Stimulated activated CD4-positive, alpha-beta T cell treated with anti-CD3 and anti-CD28 coated beads, Interleukin-15, amount 100 ng/mL, for 48 hours (primary cell): ENCODE measurements around the gene PTPRD.

Source experiments
- DNase-seq, 2 donors: peaks; one replicate each; pipeline ENCODE4 v3.0.0-alpha.2; 2020; ENCODE audit warnings: low read depth in 2 of 2

The PTPRD gene

DNA sequence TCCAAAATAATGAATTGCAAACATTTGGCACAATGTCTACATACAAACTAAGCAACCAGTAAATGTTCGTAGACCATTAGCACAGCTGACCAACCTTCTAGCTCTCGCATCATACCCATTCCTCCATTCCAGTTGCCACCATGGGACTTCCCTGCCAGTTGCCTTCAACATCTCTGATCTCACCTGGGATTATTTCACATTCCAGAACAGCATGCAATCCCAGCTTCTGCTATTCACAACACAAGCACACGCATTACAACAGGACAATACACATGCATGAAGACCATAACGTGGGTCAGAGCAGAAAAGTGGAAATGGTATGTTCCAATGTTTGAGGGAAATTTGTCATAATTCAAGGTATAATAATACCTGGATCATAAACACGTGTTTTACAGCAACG, 1965.0 kb downstream of the PTPRD start:
- DNase-seq = no peak

DNA sequence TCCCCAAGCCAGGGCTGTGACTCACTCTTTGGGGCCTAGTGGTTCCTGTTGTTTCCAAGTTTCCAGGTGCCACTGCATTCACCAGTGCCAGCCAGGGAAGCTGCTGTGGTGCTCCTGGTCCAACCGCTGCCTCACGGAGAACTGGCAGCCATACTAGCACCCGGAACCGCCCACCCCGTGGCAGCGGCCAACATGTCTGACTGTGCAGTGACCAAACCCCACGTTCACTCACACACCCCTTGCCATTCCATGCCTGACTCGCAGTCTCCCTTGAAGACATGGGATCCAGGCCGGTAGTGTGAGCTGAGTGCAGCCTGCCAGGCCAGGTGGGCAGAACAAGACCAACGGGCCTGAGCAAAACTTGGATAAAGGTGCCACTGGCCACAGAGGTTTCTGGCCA, 1968.2 kb downstream of the PTPRD start:
- DNase-seq = no peak

DNA sequence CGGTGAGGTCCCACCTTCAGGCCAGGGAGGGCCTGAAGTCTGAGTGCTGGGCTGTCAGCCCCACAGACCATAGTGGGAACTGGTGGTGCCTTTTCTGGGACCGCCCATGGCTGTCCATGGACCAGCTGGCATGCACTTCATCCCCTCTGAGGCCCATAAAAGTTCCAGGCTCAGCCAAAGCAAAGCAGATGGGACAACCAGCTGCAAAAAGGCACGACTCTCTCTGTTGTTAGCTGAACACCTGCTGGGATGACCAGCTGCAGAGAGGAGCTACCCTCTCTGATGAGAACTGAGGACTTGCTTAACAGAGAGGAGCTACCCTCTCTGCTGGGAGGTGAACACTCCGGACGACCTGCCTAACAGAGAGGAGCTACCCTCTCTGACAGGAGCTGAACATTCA, 1968.9 kb downstream of the PTPRD start:
- no peak for DNase-seq

DNA sequence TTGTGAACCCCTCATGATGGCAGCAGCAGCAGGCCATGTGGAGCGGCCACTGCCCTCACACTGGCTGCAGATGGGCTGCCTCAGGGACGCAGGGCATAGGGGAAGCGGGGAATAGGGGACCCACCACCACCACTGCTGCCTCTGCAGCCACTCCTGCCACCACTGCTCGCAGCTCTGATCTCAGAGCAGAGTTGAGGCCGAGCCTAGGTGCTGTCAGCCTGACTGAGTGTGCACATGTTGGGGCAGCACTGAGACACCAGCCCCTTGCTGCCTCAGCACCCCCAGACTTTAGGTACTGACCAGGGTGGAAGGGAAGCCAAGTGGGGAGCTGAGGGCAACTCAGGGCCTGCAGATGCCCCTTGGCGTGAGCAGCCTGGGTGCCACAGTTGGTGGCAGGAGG, 1969.3 kb downstream of the PTPRD start:
- DNase-seq = no peak

DNA sequence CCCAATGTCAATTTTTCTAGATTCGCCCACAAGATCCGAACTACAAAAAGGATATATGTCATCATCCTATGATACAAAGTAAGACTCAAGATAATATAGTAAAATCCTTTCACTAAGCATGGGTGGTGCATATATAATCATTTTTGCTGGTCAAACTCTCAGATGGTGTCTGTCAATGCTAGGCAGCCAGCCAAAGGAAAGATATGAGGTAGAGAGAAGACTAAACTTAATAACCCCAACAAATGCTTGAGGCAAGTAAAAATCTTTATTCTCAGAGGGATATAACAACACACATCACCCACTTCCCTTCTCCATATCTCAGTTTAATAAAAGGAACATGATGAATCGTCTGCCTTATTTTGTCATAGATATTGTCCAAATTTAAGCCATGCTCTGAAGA, 1972.0 kb downstream of the PTPRD start:
- no peak for DNase-seq

DNA sequence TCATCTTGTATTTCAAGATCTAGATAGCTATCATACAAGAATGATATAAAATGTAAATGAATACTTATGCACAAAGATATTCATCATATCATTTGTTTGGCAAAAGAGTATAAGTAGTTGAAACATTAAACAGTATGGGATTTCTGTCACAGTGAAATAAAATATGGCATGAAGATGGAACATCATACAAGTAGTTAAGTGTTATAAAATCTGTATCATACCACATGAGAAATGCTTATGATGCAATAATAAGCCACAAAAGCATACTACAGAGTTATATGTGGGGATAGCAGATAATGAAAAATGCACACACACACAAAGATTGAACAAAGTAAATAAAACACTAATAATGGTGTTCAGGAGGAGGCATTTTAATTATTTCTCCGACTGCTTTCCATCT, 1975.2 kb downstream of the PTPRD start:
- no peak for DNase-seq

DNA sequence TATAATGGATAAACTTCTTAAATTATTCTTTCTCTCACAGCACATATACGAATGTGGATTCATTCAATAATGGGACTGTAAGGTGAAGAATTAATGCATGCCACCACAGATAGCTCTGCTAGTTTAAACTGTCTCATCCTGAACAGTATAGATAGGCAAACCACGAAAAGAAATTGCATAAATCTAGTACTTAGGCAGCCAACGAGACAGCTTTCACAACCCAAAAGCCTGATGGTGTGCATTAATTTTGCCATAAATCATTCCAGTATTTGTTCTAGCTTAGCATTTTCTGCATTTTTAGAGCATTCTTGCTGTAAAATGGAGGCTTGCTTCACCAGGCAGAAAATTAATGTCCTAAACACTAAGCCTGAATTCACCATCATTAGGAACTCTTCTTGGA, 1979.0 kb downstream of the PTPRD start:
- DNase-seq = no peak

DNA sequence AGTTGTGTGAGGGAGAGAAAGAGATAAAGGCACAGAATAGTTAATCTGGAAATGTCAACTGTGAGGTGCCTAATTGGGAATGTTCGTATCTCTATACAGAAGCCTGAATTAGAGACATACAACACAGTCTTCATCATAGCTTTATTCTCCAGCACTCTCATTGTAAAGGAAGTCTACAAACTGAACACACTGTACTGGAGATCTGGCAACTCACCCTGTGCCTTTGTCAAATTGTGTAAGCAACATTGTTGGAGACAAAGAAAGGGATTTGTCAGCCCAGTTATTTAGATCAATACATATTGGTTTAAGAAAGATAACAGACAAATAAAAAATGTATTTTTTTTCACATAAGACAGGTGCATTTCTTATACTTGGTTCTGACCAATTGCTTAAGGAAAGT, 1980.3 kb downstream of the PTPRD start:
- DNase-seq = no peak

DNA sequence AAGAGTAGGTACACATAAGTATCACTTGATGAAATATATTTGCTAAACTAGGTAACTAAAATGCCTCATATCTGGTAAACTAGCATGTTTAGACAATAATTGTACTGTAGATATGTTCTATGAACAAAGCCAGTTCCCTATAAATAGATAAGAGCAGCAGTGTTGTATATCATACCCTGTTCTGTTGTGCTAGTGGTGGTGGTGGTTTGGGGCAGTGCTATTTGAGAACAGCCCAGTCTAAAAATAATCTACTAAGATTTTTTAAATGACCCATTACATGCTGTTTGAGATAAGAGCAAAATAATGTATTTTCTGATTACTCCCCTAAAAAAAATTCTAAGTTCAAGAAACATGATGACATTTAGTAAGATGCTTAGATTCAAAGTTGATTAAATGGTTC, 1984.0 kb downstream of the PTPRD start:
- DNase-seq = no peak

DNA sequence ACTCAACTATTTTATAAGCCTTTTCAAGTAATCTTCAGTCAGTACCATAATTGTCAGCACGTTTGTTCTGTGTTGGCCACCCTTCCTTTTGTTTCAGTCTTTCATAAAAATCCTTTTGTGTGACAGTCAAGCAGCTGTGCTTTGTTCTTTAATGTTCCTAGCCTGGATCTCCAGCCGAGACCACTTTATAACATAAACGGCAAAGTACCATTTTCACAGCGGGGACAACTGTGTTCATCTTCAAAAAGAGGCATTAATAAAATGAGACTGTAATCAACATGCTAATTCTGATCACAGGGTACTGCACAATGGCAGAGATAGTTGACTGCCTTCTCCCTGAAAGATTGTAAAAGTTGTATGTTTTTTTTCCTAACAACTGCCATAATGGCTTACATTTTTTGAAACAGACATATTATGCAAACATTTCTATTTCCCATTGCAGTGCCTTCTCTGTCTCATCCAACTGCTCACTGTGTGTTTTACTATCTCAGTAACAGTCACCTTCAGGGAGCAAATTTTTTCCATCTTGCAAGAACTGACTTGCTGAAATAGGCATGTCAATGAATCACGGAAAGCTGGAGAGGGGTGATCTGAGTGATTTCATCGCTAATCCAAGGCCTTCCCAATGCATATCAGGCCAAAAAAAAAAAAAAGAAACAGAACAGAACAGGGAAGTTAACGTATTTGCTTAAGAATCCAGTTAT, 1984.7 kb downstream of the PTPRD start:
- DNase-seq = no peak

DNA sequence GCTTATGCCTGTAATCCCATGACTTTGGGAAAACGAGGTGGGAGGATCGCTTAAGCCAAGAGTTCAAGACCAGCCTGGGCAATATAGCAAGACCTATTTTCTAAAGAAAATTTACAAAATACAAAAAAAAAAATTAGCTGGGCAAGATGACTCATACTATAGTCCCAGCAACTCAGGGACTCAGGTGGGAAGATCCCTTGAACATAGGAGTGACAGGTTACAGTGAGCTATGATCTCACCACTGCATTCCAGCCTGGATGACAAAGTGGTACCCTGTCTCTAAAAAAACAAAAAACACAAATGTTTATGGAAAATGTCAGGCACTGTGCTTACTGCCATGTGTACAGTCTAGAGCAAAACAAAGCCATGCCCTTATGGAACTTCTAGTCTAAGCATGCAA, 1989.9 kb downstream of the PTPRD start:
- DNase-seq = no peak

DNA sequence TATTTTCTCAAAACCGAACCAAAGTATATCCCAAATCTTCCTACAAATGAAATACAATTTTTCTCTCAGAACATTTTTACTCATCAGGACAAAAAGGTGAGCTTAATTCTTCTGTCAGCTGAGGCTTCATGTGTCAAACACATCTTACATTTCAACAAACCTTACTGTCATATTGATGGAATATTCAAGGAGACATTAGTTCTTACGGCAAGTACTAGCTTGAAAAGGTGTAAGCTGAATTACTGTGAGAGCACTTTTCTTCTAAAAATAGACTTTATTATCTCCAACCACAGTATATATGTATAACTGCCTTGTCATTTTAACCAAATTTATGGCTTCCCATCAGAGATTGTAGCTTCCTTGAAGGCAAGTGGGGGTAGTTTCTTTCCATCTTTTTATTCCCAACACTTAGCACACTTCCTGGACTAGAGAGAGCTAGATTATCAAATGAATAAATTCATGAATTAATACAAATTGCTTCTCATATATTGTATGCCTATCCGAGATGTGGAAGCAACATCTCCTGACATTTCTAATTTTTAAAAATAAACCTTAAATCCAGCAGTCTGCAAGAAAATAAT, 1990.5 kb downstream of the PTPRD start:
- no peak for DNase-seq

DNA sequence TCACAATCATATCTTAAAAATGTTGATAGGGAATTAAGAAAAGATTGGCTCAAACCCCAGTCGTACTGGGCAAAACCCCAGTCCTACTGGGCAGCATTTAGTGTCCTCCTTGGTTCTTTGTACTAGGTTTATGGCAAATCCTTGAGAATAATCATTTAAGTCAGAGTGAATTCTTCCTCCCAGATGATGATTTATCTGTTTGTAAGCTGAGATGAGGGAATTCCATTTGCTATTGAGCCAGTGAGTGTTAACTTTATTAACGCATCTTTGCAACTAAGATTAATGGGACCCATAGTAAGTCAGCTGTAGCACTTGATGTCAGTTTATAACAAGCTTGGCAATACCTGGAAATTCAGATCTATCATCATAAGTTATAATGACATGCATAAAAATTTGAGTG, 1991.4 kb downstream of the PTPRD start:
- no peak for DNase-seq

DNA sequence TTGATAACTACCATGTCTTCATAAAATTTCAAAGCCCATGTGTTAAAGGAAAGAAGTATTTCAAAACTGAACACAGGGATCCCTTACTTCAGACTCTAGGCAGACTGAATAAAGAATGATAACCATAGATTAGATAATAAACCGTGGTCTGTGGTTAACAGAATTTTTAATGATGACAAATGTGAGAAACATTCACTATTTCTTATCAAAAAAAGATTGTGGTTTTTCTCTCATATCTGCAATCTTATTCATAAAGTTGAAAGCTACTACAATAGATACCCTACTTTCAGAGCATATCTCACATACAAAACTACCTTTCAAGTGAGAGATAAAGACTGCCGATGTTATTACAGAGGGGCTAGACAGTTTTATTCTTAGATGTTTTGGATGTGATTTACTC, 1996.4 kb downstream of the PTPRD start:
- DNase-seq = no peak

DNA sequence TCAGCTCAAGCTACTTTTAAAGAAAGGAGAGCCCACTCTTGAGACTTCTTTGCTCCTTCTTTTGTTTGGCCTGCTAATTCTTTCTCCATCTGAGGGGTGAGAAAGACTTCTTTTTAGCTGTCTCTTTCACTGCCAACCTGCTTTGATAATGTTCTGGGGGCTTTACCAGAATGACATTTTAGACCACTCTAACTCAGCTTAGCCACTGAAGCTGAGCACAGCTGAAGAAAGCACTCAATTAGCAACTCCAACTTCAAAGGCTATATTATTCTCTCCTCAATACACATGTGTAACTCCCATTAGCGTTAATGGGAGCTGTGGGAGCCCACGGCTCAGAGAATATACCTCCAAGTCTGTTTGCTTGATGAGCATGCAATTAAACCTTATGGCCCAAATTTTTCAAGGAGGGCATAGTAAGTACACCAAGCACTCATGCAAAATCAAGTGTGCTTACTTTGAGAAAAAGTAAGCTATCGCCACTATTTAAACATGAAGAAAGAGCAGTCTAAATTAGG, 1997.8 kb downstream of the PTPRD start:
- DNase-seq = no peak

DNA sequence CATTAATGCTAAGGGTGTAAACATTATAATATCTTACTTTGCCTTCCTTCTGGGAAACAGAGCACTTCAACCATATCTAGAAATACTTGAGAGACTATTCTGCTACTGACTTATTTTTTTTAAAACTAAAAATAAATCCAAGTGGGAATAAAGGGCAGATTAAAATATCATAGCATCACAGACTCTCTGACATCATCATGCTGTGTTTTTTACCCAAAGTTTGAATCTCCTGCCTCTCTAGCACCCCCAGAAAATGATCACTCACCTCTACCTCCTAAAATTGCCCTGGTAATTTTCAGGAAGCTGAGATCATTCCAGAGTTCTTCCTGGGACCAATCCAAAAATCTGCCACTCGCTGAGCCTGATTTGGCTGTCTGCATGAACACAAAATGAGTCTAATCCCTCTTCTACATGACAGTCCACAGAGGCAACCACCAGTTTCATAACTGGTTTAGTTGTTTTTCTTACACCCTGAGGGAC, 1999.4 kb downstream of the PTPRD start:
- no peak for DNase-seq

DNA sequence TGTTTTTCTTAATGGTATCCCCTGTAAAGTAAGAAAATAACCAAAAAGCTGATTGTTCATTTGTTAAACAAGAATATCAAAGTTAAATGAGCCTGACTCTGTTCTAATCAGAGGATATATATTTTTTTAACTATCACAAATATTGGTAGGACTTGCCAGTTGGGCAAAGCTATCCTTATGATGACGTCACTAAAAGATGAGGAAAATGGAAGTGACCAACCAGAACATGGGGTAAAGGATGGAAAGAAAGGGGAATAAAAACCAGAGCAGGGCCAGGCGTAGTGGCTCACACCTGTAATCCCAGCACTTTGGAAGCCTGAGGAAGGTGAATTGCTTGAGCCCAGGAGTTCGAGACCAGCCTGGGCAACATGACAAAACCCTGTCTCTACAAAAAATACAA, 2001.6 kb downstream of the PTPRD start:
- no peak for DNase-seq

DNA sequence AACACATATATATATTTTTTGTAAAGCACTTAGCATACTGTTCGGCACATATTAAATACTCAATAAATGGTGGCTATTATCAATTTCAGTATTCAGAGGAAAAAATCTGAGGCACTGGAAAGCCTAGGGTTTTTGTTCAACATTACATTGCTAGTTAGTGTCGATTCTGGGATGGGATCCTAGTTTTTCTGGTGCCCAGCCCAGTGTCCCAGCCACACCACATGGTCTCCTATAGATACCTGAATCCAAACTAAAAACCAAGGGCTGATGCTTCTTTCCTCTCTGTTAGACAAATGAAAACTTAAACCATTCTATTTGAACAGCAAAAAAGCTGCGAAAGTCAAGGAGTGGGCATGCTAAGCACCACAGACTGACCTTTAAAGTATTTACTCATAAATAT, 2002.5 kb downstream of the PTPRD start:
- no peak for DNase-seq

DNA sequence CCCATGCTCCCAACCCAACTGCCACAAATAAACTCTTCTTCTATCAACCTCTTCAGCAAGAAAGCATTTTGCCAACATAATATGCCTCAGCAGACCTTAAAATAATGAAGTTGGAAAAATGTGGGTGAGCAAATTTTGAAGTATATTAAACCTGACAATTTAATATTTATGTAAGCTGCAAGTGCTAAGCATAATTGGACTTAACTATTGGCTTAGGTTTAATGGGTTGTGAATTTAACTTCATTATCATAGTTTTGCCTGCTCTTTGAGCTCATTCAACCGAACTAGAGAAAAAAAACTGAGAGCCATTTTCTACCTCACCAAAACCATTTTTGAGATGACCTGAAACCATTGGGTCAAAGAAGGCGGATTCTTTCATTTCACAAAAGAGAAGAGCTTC, 2007.7 kb downstream of the PTPRD start:
- no peak for DNase-seq

DNA sequence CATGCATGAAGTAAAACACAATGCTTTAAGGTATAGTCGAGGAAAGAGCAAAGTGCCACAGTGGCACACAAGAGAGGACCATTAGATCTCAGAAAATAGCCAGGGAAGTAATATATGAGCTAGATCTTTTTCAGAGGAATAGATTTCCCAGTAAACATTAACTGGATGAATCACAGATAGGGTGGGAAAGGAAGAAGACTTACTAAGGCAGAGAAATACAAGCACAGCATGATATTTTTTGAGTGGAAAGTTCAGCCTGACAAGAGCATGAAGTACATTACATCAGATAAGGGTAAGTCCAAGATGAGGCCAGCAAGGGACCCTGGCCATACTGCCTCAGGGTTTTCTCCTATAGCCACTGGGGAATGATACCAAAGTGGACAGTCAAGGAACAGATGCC, 2008.6 kb downstream of the PTPRD start:
- no peak for DNase-seq

DNA sequence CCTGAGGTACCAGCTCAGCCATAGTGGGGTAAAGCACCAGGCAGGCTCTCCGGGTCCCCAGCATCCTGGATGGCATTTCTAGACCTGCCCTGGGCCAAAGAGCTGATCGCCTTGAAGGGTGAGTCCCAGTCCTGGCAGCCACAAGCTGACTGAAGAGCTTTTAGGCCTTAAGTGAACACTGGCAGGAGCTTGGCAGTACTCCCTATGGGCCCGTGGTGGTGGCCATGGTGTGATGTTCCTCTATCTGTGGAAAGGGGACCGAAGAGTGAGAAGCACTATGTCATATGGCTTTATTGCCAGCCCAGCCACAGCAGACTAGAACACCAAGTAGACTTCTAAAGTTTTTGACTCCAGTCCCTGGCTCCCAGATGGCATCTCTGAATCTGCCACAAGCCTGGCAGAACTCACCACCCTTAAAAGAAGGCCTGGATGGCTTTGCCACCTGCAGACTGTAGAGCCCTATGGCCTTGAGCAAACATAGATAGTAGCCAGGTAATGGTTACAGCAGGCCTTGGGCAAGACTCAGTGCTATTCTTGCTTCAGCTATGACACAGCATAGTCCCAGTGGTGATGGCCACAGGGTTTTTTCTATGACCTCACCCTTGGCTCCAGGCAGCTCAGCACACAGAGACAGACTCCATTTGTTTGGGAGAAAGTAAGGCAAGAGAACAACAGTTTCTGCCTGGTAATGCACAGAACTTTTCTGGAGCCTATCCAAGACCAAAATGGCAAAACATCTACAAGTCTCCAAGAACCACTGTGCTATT, 2011.7 kb downstream of the PTPRD start:
- no peak for DNase-seq

DNA sequence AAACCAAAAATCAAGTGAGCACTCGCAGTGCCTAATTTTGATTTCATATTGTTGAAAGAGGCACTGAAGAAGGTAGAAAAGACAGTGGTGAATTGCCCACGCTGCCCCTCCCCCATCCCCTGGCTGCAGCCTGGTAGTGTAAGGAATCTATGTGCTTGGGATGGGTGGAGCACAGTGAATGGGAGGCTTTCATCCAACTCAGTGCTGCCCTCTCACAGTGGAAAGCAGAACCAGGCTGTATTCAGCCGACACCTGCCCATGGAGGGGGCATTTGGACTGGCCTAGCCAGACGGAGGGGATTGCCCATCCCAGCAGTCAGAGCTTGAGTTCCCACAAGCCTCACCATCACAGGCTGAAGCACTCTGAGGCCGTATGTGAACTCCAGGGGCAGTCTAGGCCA, 2012.9 kb downstream of the PTPRD start:
- no peak for DNase-seq

DNA sequence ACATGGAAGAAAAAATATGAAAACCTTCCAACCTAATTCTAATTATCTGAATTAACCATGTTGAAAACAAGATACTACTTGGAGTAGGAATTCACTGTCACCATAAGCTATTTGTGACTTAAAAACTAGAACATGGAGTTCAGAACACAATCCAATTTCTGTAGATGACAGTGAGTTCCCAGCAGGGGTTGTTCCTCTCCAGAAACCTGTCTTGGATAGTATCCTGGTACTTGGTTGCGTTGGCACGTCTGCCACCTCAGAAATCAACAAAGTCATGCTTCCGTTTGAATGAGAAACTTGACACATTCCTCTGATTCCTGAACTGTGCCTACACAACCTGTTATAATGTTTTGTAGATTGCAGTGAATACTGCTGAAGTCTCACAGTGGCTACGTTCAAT, 2023.3 kb downstream of the PTPRD start:
- DNase-seq = no peak
